Activated T-helper 2 cell treated with anti-CD3 and anti-CD28 coated beads, Interferon-gamma antibody, Interleukin-2, Interleukin-4, amounts not matched to agents 10 μg/mL and 5 μg/mL and 100 μg/mL, durations not matched to agents 14 hours and 24 hours and 36 hours (primary cell): ENCODE measurements around the gene RAB18. TPM values are rescaled to one million over a fixed set of nuclear protein-coding genes. Genes with fewer than 3 reads are reported as not detected.

Experiments used
- DNase-seq: peaks from one replicate; pipeline ENCODE4 v3.0.0; 2021; ENCODE audit warnings: low spot score
- H3K27ac Mint-ChIP-seq: one replicate; pipeline ENCODE4 v1.8.0; 2021; ENCODE audit warnings: mixed read lengths
- H3K27me3 Mint-ChIP-seq: one replicate; pipeline ENCODE4 v1.8.0; 2021; ENCODE audit warnings: low read depth, mixed read lengths
- H3K36me3 Mint-ChIP-seq: one replicate; pipeline ENCODE4 v1.8.0; 2021; ENCODE audit warnings: low read depth, mixed read lengths
- H3K4me1 Mint-ChIP-seq: one replicate; pipeline ENCODE4 v1.8.0; 2021; ENCODE audit warnings: low read depth, mixed read lengths
- H3K4me3 Mint-ChIP-seq: one replicate; pipeline ENCODE4 v1.8.0; 2021; ENCODE audit warnings: low read depth, mild to moderate bottlenecking, moderate library complexity, mixed read lengths
- H3K9me3 Mint-ChIP-seq: one replicate; pipeline ENCODE4 v1.8.0; 2021; ENCODE audit warnings: mixed read lengths
- intact Hi-C: fragments of 100-400 bp; cut with micrococcal nuclease; formaldehyde crosslinking; loops from one replicate; pipeline ENCODE4 v1.15.1; 2023
- total RNA-seq: library from RNA; stranded (reverse); gene quantifications from 2 replicates; pipeline ENCODE4 v1.2.3, GENCODE V29; 2022

Gene RAB18
- total RNA-seq, 1 donor from 2014 or later, result 55.9 TPM

- Mint-ChIP-seq H3K27ac (no peak overlapping the region), H3K9me3 (no peaks in the 10 kb centered on the region), H3K36me3 (peaks cover 29% of the 10 kb centered on the region), H3K4me3 (no peak overlapping the region), H3K27me3 (no peaks in the 10 kb centered on the region), H3K4me1 (peaks cover 11% of the 10 kb centered on the region)
- intact Hi-C loops, result no loop called here
- DNase-seq, result no peak
These were observed 32.3 kb downstream of the RAB18 start for GRCh38 chr10:27536437-27536836.

- intact Hi-C loops, result no loop called here
- H3K9me3 Mint-ChIP-seq, result no peaks in the 10 kb centered on the region
- H3K4me1 Mint-ChIP-seq, result peaks cover 15% of the 10 kb centered on the region
- no peak overlapping the region for H3K4me3 Mint-ChIP-seq
- no peak overlapping the region for H3K27ac Mint-ChIP-seq
- DNase-seq, result no peak
- H3K36me3 Mint-ChIP-seq, result peaks cover 28% of the 10 kb centered on the region
- H3K27me3 Mint-ChIP-seq, result no peaks in the 10 kb centered on the region
These were observed 33.1 kb downstream of the RAB18 start for GRCh38 chr10:27537166-27537565.

- Mint-ChIP-seq H3K27ac (no peak overlapping the region), H3K36me3 (peaks cover 32% of the 10 kb centered on the region), H3K9me3 (no peaks in the 10 kb centered on the region), H3K4me3 (no peak overlapping the region), H3K4me1 (peaks cover 17% of the 10 kb centered on the region), H3K27me3 (no peaks in the 10 kb centered on the region)
- DNase-seq, result no peak
- intact Hi-C loops, result no loop called here
These were observed 33.7 kb downstream of the RAB18 start for GRCh38 chr10:27537787-27538186.

GRCh38 chr10:27540672-27541071 is 36.6 kb downstream of the RAB18 start:
- no peak overlapping the region for H3K4me3 Mint-ChIP-seq
- H3K4me1 Mint-ChIP-seq, result peaks cover 23% of the 10 kb centered on the region
- no peaks in the 10 kb centered on the region for H3K27me3 Mint-ChIP-seq
- H3K9me3 Mint-ChIP-seq, result no peaks in the 10 kb centered on the region
- intact Hi-C loops, result no loop called here
- peaks cover 36% of the 10 kb centered on the region for H3K36me3 Mint-ChIP-seq
- no peak overlapping the region for H3K27ac Mint-ChIP-seq
- DNase-seq, result no peak

GRCh38 chr10:27541796-27542729 is 38.0 kb downstream of the RAB18 start:
- H3K27ac Mint-ChIP-seq, result no peak overlapping the region
- H3K4me1 Mint-ChIP-seq, result peaks cover 23% of the 10 kb centered on the region
- intact Hi-C loops, result no loop called here
- H3K36me3 Mint-ChIP-seq, result peaks cover 38% of the 10 kb centered on the region
- no peaks in the 10 kb centered on the region for H3K27me3 Mint-ChIP-seq
- no peaks in the 10 kb centered on the region for H3K9me3 Mint-ChIP-seq
- no peak overlapping the region for H3K4me3 Mint-ChIP-seq
- DNase-seq, result no peak

- no peak for DNase-seq
- Mint-ChIP-seq H3K27ac (no peak overlapping the region), H3K4me3 (no peak overlapping the region), H3K36me3 (peaks cover 35% of the 10 kb centered on the region), H3K4me1 (peaks cover 20% of the 10 kb centered on the region), H3K27me3 (no peaks in the 10 kb centered on the region), H3K9me3 (no peaks in the 10 kb centered on the region)
- intact Hi-C loops, result no loop called here
These were observed 38.7 kb downstream of the RAB18 start for GRCh38 chr10:27542812-27543211.

GRCh38 chr10:27547047-27547446 is 42.9 kb downstream of the RAB18 start:
- intact Hi-C loops, result no loop called here
- H3K27ac Mint-ChIP-seq, result no peak overlapping the region
- no peaks in the 10 kb centered on the region for H3K9me3 Mint-ChIP-seq
- no peak overlapping the region for H3K4me3 Mint-ChIP-seq
- no peak for DNase-seq
- peaks cover 17% of the 10 kb centered on the region for H3K36me3 Mint-ChIP-seq
- no peaks in the 10 kb centered on the region for H3K27me3 Mint-ChIP-seq
- H3K4me1 Mint-ChIP-seq, result peaks cover 9% of the 10 kb centered on the region

- no peak overlapping the region for H3K4me3 Mint-ChIP-seq
- H3K27ac Mint-ChIP-seq, result no peak overlapping the region
These were observed 43.4 kb downstream of the RAB18 start for GRCh38 chr10:27547482-27547881.

GRCh38 chr10:27550823-27551222 is 46.7 kb downstream of the RAB18 start:
- Mint-ChIP-seq H3K27ac (no peak overlapping the region), H3K27me3 (no peaks in the 10 kb centered on the region), H3K4me1 (no peaks in the 10 kb centered on the region), H3K4me3 (no peak overlapping the region), H3K36me3 (peaks cover under 1% of the 10 kb centered on the region), H3K9me3 (no peaks in the 10 kb centered on the region)
- no peak for DNase-seq
- intact Hi-C loops, result loop anchor here (10.0 kb wide), 1 partner anchor 694 kb away; no protein-coding TSS in a partner anchor

More at GRCh38 chr10:27547482-27547881, 43.4 kb downstream of the RAB18 start:
- no peaks in the 10 kb centered on the region for H3K9me3 Mint-ChIP-seq
- DNase-seq, result no peak
- intact Hi-C loops, result no loop called here
- peaks cover 7% of the 10 kb centered on the region for H3K4me1 Mint-ChIP-seq
- peaks cover 16% of the 10 kb centered on the region for H3K36me3 Mint-ChIP-seq
- H3K27me3 Mint-ChIP-seq, result no peaks in the 10 kb centered on the region

- Mint-ChIP-seq H3K4me1 (no peaks in the 10 kb centered on the region), H3K27ac (no peak overlapping the region), H3K36me3 (no peaks in the 10 kb centered on the region), H3K9me3 (no peaks in the 10 kb centered on the region), H3K4me3 (no peak overlapping the region), H3K27me3 (peaks cover 6% of the 10 kb centered on the region)
- peak; percentile 19 for DNase-seq
- intact Hi-C loops, result loop anchor here (2.0 to 10.0 kb wide), 2 partner anchors 98 to 686 kb away; no protein-coding TSS in a partner anchor
These were observed 54.5 kb downstream of the RAB18 start for GRCh38 chr10:27558612-27559020.

- H3K4me3 Mint-ChIP-seq, result no peak overlapping the region
- no peaks in the 10 kb centered on the region for H3K9me3 Mint-ChIP-seq
- peaks cover 10% of the 10 kb centered on the region for H3K27me3 Mint-ChIP-seq
- intact Hi-C loops, result loop anchor here (10.0 kb wide), 1 partner anchor 613 kb away; no protein-coding TSS in a partner anchor
- H3K4me1 Mint-ChIP-seq, result peaks cover 12% of the 10 kb centered on the region
- no peaks in the 10 kb centered on the region for H3K36me3 Mint-ChIP-seq
- no peak overlapping the region for H3K27ac Mint-ChIP-seq
- no peak for DNase-seq
These were observed 57.2 kb downstream of the RAB18 start for GRCh38 chr10:27561334-27561733.

- Mint-ChIP-seq H3K27ac (no peak overlapping the region), H3K27me3 (peaks cover 13% of the 10 kb centered on the region), H3K4me3 (no peak overlapping the region), H3K36me3 (no peaks in the 10 kb centered on the region), H3K4me1 (peaks cover 23% of the 10 kb centered on the region), H3K9me3 (no peaks in the 10 kb centered on the region)
- DNase-seq, result no peak
- intact Hi-C loops, result loop anchor here (10.0 kb wide), 1 partner anchor 610 kb away; no protein-coding TSS in a partner anchor
These were observed 60.3 kb downstream of the RAB18 start for GRCh38 chr10:27564398-27564797.

- intact Hi-C loops, result loop anchor here (10.0 kb wide), 1 partner anchor 610 kb away; no protein-coding TSS in a partner anchor
- peaks cover 23% of the 10 kb centered on the region for H3K4me1 Mint-ChIP-seq
- no peaks in the 10 kb centered on the region for H3K36me3 Mint-ChIP-seq
- DNase-seq, result no peak
- no peak overlapping the region for H3K4me3 Mint-ChIP-seq
- peaks cover 13% of the 10 kb centered on the region for H3K27me3 Mint-ChIP-seq
- no peak overlapping the region for H3K27ac Mint-ChIP-seq
- H3K9me3 Mint-ChIP-seq, result no peaks in the 10 kb centered on the region
These were observed 60.8 kb downstream of the RAB18 start for GRCh38 chr10:27564880-27565279.
